Psoas muscle (tissue), 8 donors: Measurements from ENCODE around the gene RAB40C. TPM values are rescaled to one million over a fixed set of nuclear protein-coding genes. Genes with fewer than 3 reads are reported as not detected.

Source experiments
- ATAC-seq, 4 donors: fragments of 200-7000 bp; cut with Tn5 transposase; one replicate each; pipeline ENCODE4 v1.9.1; 2020; ENCODE audit warnings: moderate library complexity in 3 of 4, mild to moderate bottlenecking in 2 of 4
- DNase-seq, 2 donors: peaks; one replicate each; pipeline ENCODE4 v3.0.0-alpha.2; 2020
- H3K27ac ChIP-seq: fragments of 200-600 bp; one replicate; pipeline ENCODE4 v1.8.0; 2022
- H3K27me3 ChIP-seq, 3 donors: fragments of 200-600 bp in 1 of 3; one replicate each; pipeline versions ENCODE4 v1.6.1 to v1.8.0; 2013 to 2022; ENCODE audit warnings: low read length in 2 of 3, mild to moderate bottlenecking in 2 of 3, moderate library complexity in 1 of 3; ENCODE audit not compliant: insufficient read depth in 3 of 3
- H3K36me3 ChIP-seq, 2 donors: fragments of 200-600 bp in 1 of 2; one replicate each; pipeline versions ENCODE4 v1.6.1 to v1.8.0; 2013 to 2022; ENCODE audit warnings: low read depth in 1 of 2, mild to moderate bottlenecking in 1 of 2, moderate library complexity in 1 of 2; ENCODE audit not compliant: insufficient read depth in 1 of 2
- H3K4me1 ChIP-seq: fragments of 200-600 bp; one replicate; pipeline ENCODE4 v1.8.0; 2022
- H3K4me3 ChIP-seq: fragments of 200-600 bp; one replicate; pipeline ENCODE4 v1.8.0; 2022; ENCODE audit warnings: mild to moderate bottlenecking
- H3K9me3 ChIP-seq: fragments of 200-600 bp; one replicate; pipeline ENCODE4 v1.8.0; 2022
- WGBS, 3 donors: extraction: QIAGEN DNeasy Blood & Tissue Kit; methylation state at CpG; one replicate each; pipeline versions ENCODE4 v1.1.6 to v1.1.7; 2013; 5-methylcytosine and 5-hydroxymethylcytosine counted together
- intact Hi-C, 2 donors: fragments of 100-400 bp; cut with DNase I; formaldehyde crosslinking; loops; one replicate each; pipeline versions ENCODE4 v1.11.0 to v1.14.2; 2022
- polyA plus RNA-seq, 3 donors: library from polyadenylated mRNA; stranded (reverse); fragments of 200-250 nt; gene quantifications; one replicate each; pipeline ENCODE4 v1.2.3, GENCODE V29; 2013
- total RNA-seq, 4 donors: library from RNA; stranded (reverse); fragmentation: NEBNext Ultra II Directional in 2 of 4; extraction: Animal tissue kit (Norgen Biotek cat#: 25700) in 2 of 4; gene quantifications; one replicate each; pipeline versions ENCODE4 v1.2.1 to v1.2.4, GENCODE V29; 2021 to 2023
- TF ChIP-seq, protein P1 (sequence below): fragments of 200-600 bp; IDR thresholded peaks from one replicate; pipeline ENCODE4 v1.8.0; 2022; ENCODE audit warnings: antibody characterized with exemption
- donor health status: healthy with polysubstance abuse.
- donor health status: DM: no; HTN: no; CAD: no; lungs with moderate emphysema.
- donor health status: Bipolar disorder and iron deficiency.
- donor health status: healthy.
- donor health status: DM: yes; HTN: yes; CAD: no.
- donor health status: DM: no; HTN: no; CAD: no.
- donor health status: DM: no; HTN: no; CAD: no.
- donor health status: DM: yes; HTN: yes; CAD: no.

RAB40C gene
- total and polyA plus RNA-seq, 7 donors = 12.3 to 20.2 (median 15.7) TPM

DNA sequence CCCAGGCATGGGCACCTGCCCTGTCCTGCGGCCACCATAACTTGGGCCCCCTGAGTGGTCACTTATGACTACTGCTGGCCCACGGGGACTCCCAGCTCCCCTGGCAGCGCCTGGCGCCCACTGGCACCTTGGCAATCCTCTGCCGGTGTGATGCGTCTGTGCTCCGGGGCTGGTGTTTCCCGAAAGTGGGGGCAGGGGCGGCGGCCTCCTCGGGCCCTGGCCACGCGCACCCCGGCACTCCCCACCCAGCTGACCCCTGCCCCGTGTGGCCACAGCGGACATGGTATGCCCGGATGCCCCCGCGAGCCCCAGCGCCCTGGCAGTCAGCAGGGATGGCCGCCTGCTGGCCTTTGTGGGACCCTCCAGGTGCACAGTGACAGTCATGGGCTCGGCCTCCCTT lies 67.6 kb downstream of the RAB40C start:
- WGBS, 3 donors = 93 to 95% (median 95%) methylated on average over 22 of the region's 22 CpGs
- Histone ChIP-seq H3K27me3 (no peaks in the 10 kb centered on the region), H3K9me3 (no peaks in the 10 kb centered on the region), H3K4me3 (no peak overlapping the region), H3K4me1 (peaks cover 11% of the 10 kb centered on the region), H3K36me3 (peaks cover 0 to 6% of the 10 kb centered on the region in 2 donors), H3K27ac (no peak overlapping the region)
- no peak for ATAC-seq
- TF ChIP-seq, protein P1, sequence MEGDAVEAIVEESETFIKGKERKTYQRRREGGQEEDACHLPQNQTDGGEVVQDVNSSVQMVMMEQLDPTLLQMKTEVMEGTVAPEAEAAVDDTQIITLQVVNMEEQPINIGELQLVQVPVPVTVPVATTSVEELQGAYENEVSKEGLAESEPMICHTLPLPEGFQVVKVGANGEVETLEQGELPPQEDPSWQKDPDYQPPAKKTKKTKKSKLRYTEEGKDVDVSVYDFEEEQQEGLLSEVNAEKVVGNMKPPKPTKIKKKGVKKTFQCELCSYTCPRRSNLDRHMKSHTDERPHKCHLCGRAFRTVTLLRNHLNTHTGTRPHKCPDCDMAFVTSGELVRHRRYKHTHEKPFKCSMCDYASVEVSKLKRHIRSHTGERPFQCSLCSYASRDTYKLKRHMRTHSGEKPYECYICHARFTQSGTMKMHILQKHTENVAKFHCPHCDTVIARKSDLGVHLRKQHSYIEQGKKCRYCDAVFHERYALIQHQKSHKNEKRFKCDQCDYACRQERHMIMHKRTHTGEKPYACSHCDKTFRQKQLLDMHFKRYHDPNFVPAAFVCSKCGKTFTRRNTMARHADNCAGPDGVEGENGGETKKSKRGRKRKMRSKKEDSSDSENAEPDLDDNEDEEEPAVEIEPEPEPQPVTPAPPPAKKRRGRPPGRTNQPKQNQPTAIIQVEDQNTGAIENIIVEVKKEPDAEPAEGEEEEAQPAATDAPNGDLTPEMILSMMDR = no peak
- intact Hi-C loops = no loop called here
- no peak for DNase-seq

DNA sequence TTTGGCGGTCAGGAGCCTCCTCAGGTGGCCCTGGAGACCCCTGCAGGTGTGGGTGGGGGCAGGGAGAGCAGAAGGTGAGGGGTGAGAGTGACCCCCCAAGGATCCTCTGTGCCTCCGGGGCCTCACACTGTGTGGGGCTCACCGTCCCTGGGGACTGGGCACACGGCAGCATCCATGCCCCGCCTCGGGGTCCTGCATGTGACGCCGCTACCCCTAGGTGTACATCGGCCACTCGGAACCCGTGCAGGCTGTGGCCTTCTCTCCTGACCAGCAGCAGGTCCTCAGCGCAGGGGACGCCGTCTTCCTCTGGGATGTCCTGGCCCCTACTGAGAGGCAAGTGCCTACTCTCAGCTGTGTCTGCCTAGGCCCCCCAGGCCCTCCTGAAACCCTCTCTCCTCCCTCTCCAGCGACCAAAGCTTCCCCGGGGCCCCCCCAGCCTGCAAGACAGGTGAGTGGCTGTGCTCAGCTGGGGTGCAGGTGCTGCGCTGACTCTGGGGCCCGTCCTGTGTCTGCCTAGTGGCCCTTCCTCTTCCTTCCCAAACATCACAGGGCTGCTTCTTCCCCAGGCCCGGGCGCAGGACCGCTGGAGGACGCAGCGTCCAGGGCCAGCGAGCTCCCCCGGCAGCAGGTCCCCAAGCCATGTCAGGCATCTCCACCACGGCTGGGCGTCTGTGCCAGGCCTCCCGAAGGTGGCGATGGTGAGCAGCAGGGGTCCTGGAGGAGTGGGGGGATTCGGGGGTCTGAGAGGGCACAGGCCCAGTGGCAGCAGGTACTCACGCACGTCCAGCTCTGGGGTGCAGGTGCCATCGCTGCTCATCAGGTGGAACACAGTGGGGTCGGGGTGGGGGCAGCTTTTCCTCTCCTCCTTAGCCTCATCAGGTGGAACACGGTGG lies 69.1 kb downstream of the RAB40C start:
- Histone ChIP-seq H3K27me3 (no peaks in the 10 kb centered on the region), H3K36me3 (peaks cover 0 to 6% of the 10 kb centered on the region in 2 donors), H3K9me3 (no peaks in the 10 kb centered on the region), H3K4me3 (no peak overlapping the region), H3K4me1 (peaks cover 11% of the 10 kb centered on the region), H3K27ac (no peak overlapping the region)
- ATAC-seq = no peak
- WGBS, 3 donors = 90 to 92% (median 90%) methylated on average over 30 to 35 of the region's 35 CpGs
- intact Hi-C loops = loop anchor here in 1 of 2 donors (1.0 kb wide), 1 partner anchor 20 kb away; no protein-coding TSS in a partner anchor
- TF ChIP-seq, protein P1 = no peak
- no peak for DNase-seq

DNA sequence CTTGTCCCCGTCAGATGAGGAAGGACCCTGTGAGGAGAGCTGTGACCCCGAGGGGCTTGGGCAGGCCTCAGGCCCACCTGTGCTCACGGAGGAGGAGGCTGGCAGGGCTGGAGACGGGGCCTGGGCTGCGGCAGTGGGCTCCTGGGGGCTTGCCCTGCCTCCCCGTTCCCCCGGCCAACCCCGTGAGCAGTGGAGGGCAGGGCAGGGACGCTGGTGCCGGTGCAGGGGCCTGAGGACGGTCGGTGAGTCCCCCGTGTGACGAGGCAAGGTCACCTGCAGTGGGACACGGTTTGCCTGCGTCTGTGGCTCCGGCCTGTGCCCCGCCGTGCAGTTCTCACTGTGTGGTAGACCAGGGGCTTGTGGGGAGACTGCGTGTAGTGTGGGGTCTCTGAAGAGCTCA lies 69.8 kb downstream of the RAB40C start:
- no peak for DNase-seq
- H3K36me3 ChIP-seq = peaks cover 0 to 6% of the 10 kb centered on the region in 2 donors
- no peaks in the 10 kb centered on the region for H3K27me3 ChIP-seq
- TF ChIP-seq, protein P1 = no peak
- WGBS, 3 donors = 90 to 92% (median 91%) methylated on average over 19 to 20 of the region's 20 CpGs
- no peak overlapping the region for H3K27ac ChIP-seq
- ATAC-seq = no peak
- intact Hi-C loops = loop anchor here in 1 of 2 donors (1.0 to 2.0 kb wide), 2 partner anchors 20 to 77 kb away; no protein-coding TSS in a partner anchor
- no peak overlapping the region for H3K4me3 ChIP-seq
- peaks cover 11% of the 10 kb centered on the region for H3K4me1 ChIP-seq
- H3K9me3 ChIP-seq = no peaks in the 10 kb centered on the region

DNA sequence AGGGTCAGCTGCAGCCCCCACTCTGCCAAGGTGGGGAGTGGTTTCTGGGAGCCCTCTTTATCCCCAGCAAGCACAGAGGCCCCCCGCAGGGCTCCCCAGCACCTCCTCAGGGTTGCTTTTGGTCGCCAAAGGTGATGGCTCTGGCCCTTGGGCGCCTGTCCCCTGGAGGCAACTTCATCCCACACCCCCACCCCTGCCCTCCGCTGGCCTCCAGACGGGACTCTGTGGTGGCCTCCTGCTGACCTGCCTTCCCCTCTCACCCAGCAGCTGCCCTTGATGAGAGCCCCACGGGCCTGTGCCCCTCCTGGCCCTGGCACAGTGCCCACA lies 70.2 kb downstream of the RAB40C start:
- DNase-seq (no peak), ATAC-seq (peak in 1 of 4 donors; percentile 1)
- TF ChIP-seq, protein P1 = no peak
- peak overlapping the region; percentile 4 for H3K27ac ChIP-seq
- intact Hi-C loops = loop anchor here in 1 of 2 donors (2.0 kb wide), 1 partner anchor 77 kb away; no protein-coding TSS in a partner anchor
- H3K36me3 ChIP-seq = peaks cover 0 to 6% of the 10 kb centered on the region in 2 donors
- H3K9me3 ChIP-seq = no peaks in the 10 kb centered on the region
- H3K27me3 ChIP-seq = no peaks in the 10 kb centered on the region
- 58 to 62% (median 59%) methylated on average over 5 to 6 of the region's 6 CpGs for WGBS, 3 donors
- peak overlapping the region; percentile 20 for H3K4me3 ChIP-seq
- peaks cover 11% of the 10 kb centered on the region for H3K4me1 ChIP-seq
